GM21360 (cell line): Measurements from ENCODE around the gene PFKM.

ENCODE experiments used
- ATAC-seq: cut with Tn5 transposase; IDR thresholded peaks from one replicate; pipeline ENCODE4 v1.9.1; 2021; ENCODE audit warnings: mild to moderate bottlenecking, moderate library complexity; ENCODE audit not compliant: unreplicated experiment

Gene PFKM

GRCh38 chr12:48185181-48185919, 66.2 kb downstream of the PFKM start:
- ATAC-seq, result no peak

GRCh38 chr12:48187916-48188695, 68.9 kb downstream of the PFKM start:
- no peak for ATAC-seq

- ATAC-seq, result no peak
These were observed 70.4 kb downstream of the PFKM start for GRCh38 chr12:48189331-48190125.

GRCh38 chr12:48191096-48191495, 71.9 kb downstream of the PFKM start:
- no peak for ATAC-seq

- ATAC-seq, result no peak
These were observed 73.7 kb downstream of the PFKM start for GRCh38 chr12:48192861-48193260.

GRCh38 chr12:48193623-48194022, 74.5 kb downstream of the PFKM start:
- ATAC-seq, result no peak

DNA sequence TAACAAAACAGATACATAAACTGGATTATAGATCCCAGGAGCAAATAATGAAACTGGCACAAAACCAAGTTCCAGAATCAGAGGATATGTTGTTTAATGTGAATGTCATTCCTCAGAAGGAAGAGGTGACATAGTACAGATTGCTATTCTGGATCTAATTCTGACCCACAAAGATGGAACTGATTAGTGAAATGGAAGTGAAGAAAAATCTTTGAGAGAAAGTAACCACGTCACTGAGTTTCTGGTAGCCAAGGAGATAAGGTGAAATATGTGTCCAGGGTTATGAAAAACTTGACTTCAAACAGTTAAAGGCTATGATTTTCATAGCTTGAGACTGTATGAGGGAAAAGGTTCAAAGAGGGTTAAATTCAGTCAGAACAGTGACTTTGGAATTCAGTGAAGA, 75.6 kb downstream of the PFKM start:
- ATAC-seq, result no peak
